Myocyte (in vitro differentiated cells): Measurements from ENCODE around the gene TMEM184A. TPM values are rescaled to one million over a fixed set of nuclear protein-coding genes. Genes with fewer than 3 reads are reported as not detected.

ENCODE experiments used
- total RNA-seq: library from RNA; depleted of rRNA; stranded (reverse); fragments of >200 nt; gene quantifications from 2 replicates; pipeline ENCODE4 v1.2.3, GENCODE V29; 2014

The TMEM184A gene
- total RNA-seq, 1 donor from 2014 or later, result 0.32 TPM

Other genes with a start within 250 kb of the TMEM184A start
- 25.4 and 36.7 TPM in 2 replicates for gene MICALL2, start 96.7 kb downstream of the TMEM184A start, total RNA-seq
- gene INTS1, start 51.8 kb downstream of the TMEM184A start, total RNA-seq, result 52.7 and 58.5 TPM in 2 replicates
- 28.4 and 40.6 TPM in 2 replicates for gene MAFK, start 25.5 kb downstream of the TMEM184A start, total RNA-seq
- gene PSMG3, start 13.8 kb upstream of the TMEM184A start, total RNA-seq, result 47.1 and 54.1 TPM in 2 replicates
- gene ELFN1, start 114.1 kb upstream of the TMEM184A start, total RNA-seq, result not detected in 2 replicates